HG02884 (cell line): ENCODE data around the gene TBCC.
"Not testable (repeated sequence)": the region's sequence is repeated elsewhere in the genome, so short reads cannot be mapped to it uniquely, and the experiment has no call there.

Experiments used
- ATAC-seq: cut with Tn5 transposase; IDR thresholded peaks from one replicate; pipeline ENCODE4 v1.9.1; 2021; ENCODE audit warnings: mild to moderate bottlenecking, moderate library complexity; ENCODE audit not compliant: unreplicated experiment

Gene TBCC

GRCh38 chr6:42733867-42734481, 11.9 kb downstream of the TBCC start:
- ATAC-seq = not testable (repeated sequence)

- ATAC-seq = no peak
Observed at GRCh38 chr6:42729731-42730130, 16.2 kb downstream of the TBCC start.

GRCh38 chr6:42727627-42728026, 18.3 kb downstream of the TBCC start:
- ATAC-seq = no peak

- ATAC-seq = peak; percentile 11
Observed at GRCh38 chr6:42727087-42727611, 18.8 kb downstream of the TBCC start.

- peak; percentile 82 for ATAC-seq
Observed at GRCh38 chr6:42726485-42727086, 19.3 kb downstream of the TBCC start.

GRCh38 chr6:42726026-42726425, 19.9 kb downstream of the TBCC start:
- no peak for ATAC-seq

- no peak for ATAC-seq
Observed at GRCh38 chr6:42724825-42725224, 21.1 kb downstream of the TBCC start.

- no peak for ATAC-seq
Observed at GRCh38 chr6:42722497-42722896, 23.4 kb downstream of the TBCC start, which contains the start of gene PRPH2. Gene PRPH2, minus strand, starts transcription at chr6:42722597. Its CDS starts 263 bp downstream, at chr6:42722334.

GRCh38 chr6:42720739-42721138, 25.2 kb downstream of the TBCC start:
- no peak for ATAC-seq

- no peak for ATAC-seq
Observed at GRCh38 chr6:42715871-42716270, 30.0 kb downstream of the TBCC start.

GRCh38 chr6:42714098-42714761, 31.7 kb downstream of the TBCC start:
- ATAC-seq = no peak

GRCh38 chr6:42711930-42712329, 34.0 kb downstream of the TBCC start:
- ATAC-seq = no peak

GRCh38 chr6:42710316-42710715, 35.6 kb downstream of the TBCC start:
- ATAC-seq = no peak

GRCh38 chr6:42709871-42710270, 36.0 kb downstream of the TBCC start:
- no peak for ATAC-seq

- ATAC-seq = no peak
Observed at GRCh38 chr6:42708096-42708495, 37.8 kb downstream of the TBCC start.

GRCh38 chr6:42707595-42707994, 38.3 kb downstream of the TBCC start:
- no peak for ATAC-seq

- no peak for ATAC-seq
Observed at GRCh38 chr6:42704937-42705374, 40.9 kb downstream of the TBCC start.

GRCh38 chr6:42704251-42704936, 41.5 kb downstream of the TBCC start:
- no peak for ATAC-seq

- not testable (repeated sequence) for ATAC-seq
Observed at GRCh38 chr6:42702786-42703185, 43.1 kb downstream of the TBCC start.

GRCh38 chr6:42702200-42702599, 43.7 kb downstream of the TBCC start:
- no peak for ATAC-seq

- no peak for ATAC-seq
Observed at GRCh38 chr6:42698217-42698616, 47.7 kb downstream of the TBCC start.
